Stimulated activated CD4-positive, alpha-beta T cell treated with anti-CD3 and anti-CD28 coated beads, Interleukin-1b, Interleukin-23, amount 100 ng/mL, for 4 hours (primary cell): ENCODE results near the gene SCFD2.
"Not testable (repeated sequence)": the region's sequence is repeated elsewhere in the genome, so short reads cannot be mapped to it uniquely, and the experiment has no call there.

Experiments used
- DNase-seq, 2 donors: peaks; one replicate each; pipeline ENCODE4 v3.0.0-alpha.2; 2020; ENCODE audit warnings: low read depth in 2 of 2

Gene SCFD2

GRCh38 chr4:53055274-53055673, 310.6 kb downstream of the SCFD2 start:
- no peak for DNase-seq

DNA sequence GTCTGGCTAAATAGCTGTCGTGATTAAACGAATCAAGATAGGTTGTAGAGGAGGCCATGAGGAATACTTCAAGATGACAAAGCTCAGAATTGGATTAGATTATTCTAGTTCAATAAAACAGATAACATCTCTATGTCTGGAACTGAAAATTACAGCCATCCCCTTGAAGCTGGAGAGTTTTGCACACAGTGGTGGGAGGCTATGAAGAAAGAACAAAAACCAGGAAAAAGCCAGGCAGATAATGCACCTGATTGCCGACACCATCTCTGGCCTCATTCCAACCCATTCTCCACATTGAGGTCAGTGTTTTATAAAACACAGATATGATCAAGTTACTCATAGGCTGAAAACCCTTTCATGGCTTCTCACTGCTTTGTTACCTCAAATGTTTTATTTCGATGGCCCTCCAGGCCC, 315.5 kb downstream of the SCFD2 start:
- DNase-seq: no peak

GRCh38 chr4:53049528-53049927, 316.3 kb downstream of the SCFD2 start:
- no peak for DNase-seq

GRCh38 chr4:53044651-53044960, 321.3 kb downstream of the SCFD2 start:
- no peak for DNase-seq

DNA sequence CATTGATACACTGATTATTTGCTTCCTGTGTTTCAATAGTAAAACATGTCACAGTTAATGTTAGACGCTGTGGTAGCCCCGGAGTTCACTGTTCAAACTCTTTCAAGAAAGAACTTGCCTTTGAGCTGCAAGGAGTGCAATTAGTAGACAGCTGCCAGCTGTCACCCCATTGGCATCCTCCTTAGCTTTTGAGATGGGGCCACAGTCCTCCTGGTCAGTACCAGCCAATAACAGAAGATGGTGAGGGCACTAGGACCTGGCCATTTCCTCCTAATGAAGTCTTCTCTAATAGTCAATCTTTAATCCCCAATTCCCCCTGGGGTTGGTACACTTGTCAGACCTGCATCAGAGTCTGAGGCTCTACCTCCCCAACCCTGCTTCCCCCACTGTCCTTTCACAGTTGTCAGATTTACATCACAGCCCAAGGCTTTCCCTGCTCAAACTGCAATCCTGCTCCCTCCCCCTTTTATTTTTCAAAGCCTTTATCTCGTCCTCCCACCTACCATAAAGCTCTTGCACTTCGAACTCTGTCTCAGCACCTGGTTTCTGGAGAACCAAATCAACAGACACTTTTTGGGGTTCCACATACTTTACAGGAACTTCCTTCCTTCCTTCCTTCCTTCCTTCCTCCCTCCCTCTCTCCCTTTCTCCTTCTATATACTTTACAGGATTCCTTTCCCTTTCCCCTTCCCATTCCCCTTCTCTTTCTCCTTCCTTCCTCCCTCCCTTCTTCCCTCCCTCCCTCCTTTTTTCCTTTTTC, 321.8 kb downstream of the SCFD2 start:
- DNase-seq: no peak

DNA sequence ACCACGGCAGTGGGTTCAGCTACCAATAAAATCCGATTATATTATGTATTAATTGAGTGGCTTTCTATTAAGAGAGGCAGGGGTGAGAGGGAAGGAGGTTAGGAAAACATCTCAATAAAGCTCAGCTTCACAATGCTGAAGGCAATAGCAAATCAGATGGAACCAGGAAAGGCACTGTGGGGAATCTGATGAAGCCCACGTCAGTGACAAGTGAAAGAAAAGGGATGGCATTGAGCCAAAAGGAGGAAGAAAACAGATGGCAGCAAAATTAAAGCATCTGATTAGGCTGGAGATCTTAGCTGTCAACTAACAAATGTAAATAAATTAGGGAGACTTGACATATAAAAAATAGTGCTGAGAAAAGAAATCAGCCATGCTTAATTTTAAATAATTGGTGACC, 322.8 kb downstream of the SCFD2 start:
- no peak for DNase-seq

GRCh38 chr4:53040851-53041250, 325.0 kb downstream of the SCFD2 start:
- DNase-seq: no peak

DNA sequence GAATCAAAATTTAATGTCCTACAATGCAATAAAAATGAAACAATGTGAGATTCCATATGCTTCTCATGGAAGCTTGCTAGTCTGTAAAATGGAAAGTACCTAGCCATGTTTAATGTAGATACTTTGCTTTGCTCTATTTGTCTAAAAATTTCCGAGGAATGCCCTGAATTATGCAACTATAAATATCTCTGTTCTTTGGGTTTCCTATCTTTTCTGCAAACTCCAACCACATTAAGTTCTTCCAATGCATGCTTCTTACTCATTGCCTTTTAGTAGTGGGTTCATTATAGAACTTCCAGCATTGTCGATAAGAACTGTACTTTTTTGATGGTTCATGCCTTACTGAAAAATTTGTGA, 325.4 kb downstream of the SCFD2 start:
- DNase-seq: no peak

DNA sequence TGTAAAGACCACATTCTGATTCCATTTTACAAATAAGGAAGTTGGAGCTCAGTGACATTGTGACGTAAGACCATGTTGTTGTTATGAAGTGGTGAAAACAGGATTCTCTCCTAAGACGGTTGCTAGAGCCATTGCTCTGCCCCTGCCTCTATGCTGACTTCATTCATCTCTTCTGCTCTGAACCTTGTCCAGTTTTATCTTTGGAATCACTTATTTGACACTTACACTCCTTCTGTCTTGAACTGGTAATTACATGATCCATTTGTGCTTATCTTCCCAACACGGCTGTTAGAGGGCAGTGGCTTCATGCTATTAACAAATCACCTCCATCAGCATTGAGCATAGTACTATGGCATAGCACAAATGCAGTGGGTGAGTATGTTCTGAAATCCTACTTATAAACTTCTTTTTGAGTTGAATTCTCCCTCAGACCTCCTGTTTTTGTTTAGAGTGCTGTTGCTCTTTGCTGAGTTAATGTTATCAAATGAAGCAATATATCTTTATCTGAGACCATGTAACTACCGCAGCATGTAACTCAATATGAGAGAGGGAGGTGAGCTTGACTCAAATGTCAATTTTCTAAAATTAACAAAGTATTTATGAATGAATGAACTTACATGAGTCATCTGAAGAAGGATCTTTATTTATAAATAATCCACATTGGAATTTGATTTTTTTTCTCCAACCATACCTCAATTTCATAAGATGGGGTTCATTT, 326.0 kb downstream of the SCFD2 start:
- no peak for DNase-seq

DNA sequence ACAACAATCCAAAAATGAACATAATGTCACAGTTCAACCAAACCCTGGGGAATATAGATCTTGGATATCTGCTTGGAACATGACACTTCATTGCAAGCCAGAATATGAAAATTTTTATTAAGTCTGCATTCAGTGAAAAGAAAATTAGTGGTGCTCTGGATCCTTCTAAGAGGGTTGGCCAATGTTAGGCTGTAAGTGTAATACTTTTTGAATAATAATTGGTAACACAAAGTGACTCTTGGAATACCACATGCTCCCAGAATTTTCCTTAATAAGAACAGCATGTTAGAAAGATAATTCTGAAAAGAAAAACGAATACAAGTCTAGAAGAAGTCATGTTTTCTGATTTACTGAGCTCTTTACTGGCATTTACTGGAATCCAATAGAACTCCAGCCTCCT, 328.0 kb downstream of the SCFD2 start:
- no peak for DNase-seq

DNA sequence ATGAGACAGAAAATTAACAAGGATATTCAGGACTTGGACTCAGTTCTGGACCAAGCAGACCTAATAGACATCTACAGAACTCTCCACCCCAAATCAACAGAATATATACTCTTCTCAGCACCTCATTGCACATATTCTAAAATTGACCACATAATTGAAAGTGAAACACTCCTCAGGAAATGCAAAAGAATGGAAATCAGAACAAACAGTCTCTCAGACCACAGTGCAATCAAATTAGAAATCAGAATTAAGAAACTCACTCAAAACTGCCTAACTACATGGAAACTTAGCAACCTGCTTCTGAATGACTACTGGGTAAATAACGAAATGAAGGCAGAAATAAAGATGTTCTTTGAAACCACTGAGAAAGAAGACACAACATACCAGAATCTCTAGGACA, 333.0 kb downstream of the SCFD2 start:
- not testable (repeated sequence) for DNase-seq

DNA sequence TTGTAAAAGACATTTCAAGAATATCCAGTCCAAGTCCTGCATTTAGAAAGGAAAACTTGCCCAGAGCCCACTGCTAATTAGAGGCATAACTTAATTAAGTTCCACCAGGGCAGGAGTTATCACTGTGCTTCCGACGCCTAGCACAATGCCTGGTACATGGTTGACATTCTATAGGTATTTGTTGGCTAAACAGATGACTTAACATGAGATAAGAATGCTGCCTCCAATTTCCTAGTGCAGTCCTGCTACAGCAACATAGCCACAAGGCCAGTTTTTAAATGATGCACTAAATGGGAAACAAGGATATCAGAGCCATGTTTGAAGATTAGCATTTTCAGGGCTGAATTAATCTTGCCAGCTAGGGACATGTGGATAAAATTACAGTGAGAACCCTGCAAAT, 339.6 kb downstream of the SCFD2 start:
- DNase-seq: no peak

DNA sequence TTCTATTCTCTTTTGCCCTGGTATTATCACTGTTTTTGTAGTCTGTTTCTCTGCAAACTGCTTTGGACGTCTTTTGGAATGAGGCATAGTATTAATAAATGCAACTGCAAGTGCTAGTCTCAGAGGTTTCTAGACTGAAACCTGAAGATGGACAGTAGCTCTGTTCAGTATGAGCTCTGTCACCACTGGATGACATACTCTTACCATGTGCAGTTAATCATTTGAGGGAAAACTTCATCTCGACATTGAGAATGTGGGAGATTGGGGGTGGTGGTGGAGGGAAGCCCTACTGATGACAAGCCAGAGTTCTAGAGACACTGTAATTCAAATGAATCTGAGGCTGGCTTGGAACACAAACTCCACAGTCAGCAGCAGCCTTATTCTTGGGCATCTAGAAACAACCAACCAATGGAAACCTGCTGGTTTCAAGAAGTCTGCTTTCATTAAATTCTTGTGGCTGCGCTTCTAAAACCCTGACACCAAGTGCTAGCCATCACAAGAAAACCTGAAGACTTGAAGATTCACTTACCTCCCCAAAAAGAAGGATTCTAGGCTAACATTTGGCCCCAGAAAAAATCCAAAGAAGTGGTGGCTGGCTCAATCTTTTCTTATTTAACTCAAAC, 342.1 kb downstream of the SCFD2 start:
- DNase-seq: no peak

DNA sequence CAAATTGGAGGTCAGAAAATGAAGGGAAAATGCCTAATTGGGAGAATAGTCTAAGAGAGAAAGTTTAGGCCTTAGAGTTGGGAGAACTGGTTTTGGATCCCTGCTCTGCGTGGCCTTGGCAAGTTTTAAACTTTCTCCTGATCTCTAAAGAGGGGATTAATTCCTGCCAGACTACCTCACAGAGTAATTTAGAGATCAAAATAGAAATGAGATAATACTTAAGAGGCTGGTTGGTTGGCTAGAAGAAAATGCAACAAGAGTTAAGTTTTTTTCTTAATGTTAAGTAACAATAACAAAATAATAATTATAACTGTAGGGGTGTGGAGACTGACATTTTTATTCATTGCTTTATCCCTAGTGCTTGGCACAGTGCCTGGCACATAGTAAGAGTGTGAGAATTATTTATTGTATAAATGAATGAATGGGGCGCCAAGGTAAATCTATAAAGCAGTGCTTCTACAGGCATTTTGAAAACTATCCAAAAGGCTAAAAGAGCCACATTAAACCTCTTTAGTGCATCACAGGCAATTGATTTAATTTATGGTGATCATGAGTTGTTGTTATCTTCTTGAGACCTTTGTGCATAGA, 343.3 kb downstream of the SCFD2 start:
- no peak for DNase-seq

DNA sequence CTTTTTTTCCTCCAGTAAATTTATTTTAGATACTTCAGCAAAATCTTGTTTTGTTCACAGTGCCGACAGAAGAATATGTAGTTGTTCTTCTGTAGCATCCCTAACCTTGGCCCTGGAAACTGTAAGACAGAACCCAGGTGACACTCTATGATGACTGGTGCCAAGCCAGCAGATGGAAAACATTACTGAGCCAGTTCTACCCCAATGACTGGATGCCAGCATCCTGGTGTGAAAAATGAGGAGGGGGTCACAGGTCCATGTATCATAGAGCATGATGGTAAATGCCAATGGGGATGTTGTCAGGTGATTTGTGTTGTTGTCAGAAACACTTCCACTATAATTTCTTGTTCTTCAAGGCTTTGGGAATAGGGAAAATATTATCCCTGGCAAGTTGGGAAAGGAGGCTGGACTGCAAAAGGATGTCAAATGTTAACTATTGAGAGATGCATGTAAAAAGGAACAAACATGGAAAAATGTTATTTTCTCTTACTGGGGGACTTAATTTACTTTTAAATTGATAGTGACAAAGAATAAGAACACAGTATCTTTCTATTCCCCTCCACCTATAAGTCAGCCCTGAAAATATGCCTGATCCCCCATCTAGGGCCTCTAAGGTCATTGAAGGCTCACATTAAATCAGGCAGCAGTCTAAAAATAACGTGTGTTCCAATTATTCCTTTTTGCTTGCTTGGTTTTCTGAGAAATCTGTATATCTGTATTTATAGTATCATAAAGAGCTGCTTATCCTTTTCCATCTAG, 343.9 kb downstream of the SCFD2 start:
- no peak for DNase-seq

DNA sequence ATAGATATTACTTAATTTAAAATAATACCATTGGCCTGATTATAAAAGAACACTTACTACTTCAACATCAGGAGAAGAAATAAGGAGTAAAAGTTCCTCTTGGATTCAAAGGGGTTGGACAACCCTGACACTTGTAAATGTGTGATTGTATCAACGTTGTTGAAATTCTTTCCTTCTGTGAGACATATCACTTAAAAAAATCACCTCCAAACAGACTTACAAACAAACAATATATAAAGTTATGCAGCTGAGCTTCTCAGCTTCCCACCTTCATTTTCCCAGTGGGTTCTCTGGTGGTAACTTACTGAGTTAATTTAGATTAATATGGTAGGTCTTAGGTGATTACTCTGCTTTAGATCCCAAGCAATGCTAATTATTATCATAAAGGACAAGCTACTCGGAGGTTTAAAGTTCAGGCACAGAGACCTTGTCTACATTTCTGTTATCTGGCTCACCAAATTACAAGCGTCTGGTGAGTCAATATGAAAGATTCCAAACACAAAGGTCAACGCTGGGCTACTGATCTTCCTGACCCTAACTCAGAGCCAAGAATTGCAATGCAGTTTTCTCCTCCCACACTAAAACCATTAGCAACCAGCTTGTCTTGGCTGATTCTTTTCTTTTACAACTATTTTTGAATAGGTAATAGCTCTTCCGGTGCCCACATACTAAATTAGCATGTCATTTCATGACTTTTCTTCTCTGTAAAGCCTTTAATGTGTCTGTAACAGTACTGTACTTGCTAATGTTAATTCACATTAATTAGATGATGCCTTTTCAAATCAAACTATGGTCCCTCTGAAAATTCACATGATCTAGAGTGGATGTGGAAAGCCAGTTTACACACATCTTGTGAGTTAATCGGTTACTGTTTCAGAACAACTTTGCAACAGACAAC, 346.1 kb downstream of the SCFD2 start:
- DNase-seq: no peak

DNA sequence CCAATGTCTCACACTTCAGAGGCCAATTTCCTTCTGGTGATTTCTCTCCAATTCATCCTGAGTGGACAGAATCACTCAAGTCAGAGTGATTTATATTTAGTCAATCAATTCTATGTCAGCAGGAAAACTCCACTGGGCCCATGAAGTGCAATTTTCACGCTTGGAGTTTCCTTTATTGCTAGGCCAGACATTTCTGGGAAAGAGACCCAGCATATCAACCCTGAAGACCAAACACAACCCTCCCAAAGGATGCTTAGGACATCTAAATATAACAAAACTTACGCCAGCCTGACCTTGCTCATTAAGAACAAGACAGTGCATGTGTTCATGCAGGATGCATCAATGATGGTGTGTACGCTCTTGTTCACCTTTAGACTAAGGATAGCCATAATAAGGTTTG, 347.4 kb downstream of the SCFD2 start:
- DNase-seq: no peak

- DNase-seq: no peak
These were observed 349.6 kb downstream of the SCFD2 start for GRCh38 chr4:53016099-53016820.

GRCh38 chr4:53015681-53016080, 350.2 kb downstream of the SCFD2 start:
- no peak for DNase-seq

- DNase-seq: no peak
These were observed 351.0 kb downstream of the SCFD2 start for GRCh38 chr4:53014881-53015280.
